Loucy (cell line): Measurements from ENCODE around the gene GPR137C.

Experiments used
- H2AFZ ChIP-seq: fragments of 200-600 bp; sonication (generic); 2 replicates; pipeline ENCODE4 v1.6.0; 2016; ENCODE audit warnings: antibody characterized with exemption, mild to moderate bottlenecking, low read length, moderate library complexity
- H3F3A ChIP-seq: fragments of 200-600 bp; 2 replicates; pipeline ENCODE4 v1.6.0; 2016; ENCODE audit warnings: antibody characterized with exemption, low read depth, mild to moderate bottlenecking
- H3K27me3 ChIP-seq: fragments of 200-600 bp; sonication (generic); 2 replicates; pipeline ENCODE4 v1.6.1; 2014; ENCODE audit warnings: low read length, mild to moderate bottlenecking; ENCODE audit not compliant: insufficient read depth, poor library complexity, severe bottlenecking
- H3K36me3 ChIP-seq: fragments of 200-600 bp; sonication (generic); 2 replicates; pipeline ENCODE4 v1.6.1; 2016; ENCODE audit warnings: low read length; ENCODE audit not compliant: insufficient read depth
- H3K4me1 ChIP-seq: fragments of 200-600 bp; sonication (generic); 2 replicates; pipeline ENCODE4 v1.5.1; 2014; ENCODE audit warnings: low read length, mild to moderate bottlenecking; ENCODE audit not compliant: insufficient read depth, poor library complexity, severe bottlenecking
- H3K4me2 ChIP-seq: fragments of 200-600 bp; sonication (generic); 2 replicates; pipeline ENCODE4 v1.6.0; 2014; ENCODE audit warnings: antibody characterized with exemption, low read length, low read depth, mild to moderate bottlenecking; ENCODE audit not compliant: poor library complexity, severe bottlenecking
- H3K4me3 ChIP-seq: fragments of 200-600 bp; sonication (generic); 2 replicates; pipeline ENCODE4 v1.5.1; 2014; ENCODE audit warnings: low read length, mild to moderate bottlenecking, mixed read lengths; ENCODE audit not compliant: poor library complexity, severe bottlenecking
- H3K79me2 ChIP-seq: fragments of 200-600 bp; sonication (generic); 2 replicates; pipeline ENCODE4 v1.6.1; 2014; ENCODE audit warnings: low read length; ENCODE audit not compliant: insufficient read depth
- H3K9ac ChIP-seq: fragments of 200-600 bp; sonication (generic); 2 replicates; pipeline ENCODE4 v1.6.0; 2014; ENCODE audit warnings: mild to moderate bottlenecking, low read depth, low read length, moderate library complexity; ENCODE audit not compliant: poor library complexity, severe bottlenecking
- H3K9me2 ChIP-seq: fragments of 200-600 bp; sonication (generic); replicated peaks from 2 replicates; pipeline ENCODE4 v1.6.1; 2016; ENCODE audit warnings: low read depth, low read length, mixed read lengths
- H3K9me3 ChIP-seq: fragments of 200-600 bp; sonication (generic); 2 replicates; pipeline ENCODE4 v1.6.1; 2014; ENCODE audit warnings: mild to moderate bottlenecking, antibody characterized with exemption, low read length, low read depth; ENCODE audit not compliant: insufficient read depth
- H4K20me1 ChIP-seq: fragments of 200-600 bp; sonication (generic); 2 replicates; pipeline ENCODE4 v1.6.0; 2014; ENCODE audit warnings: antibody characterized with exemption, low read length, mild to moderate bottlenecking; ENCODE audit not compliant: insufficient read depth, poor library complexity, severe bottlenecking
- EZH2phosphoT487 ChIP-seq: fragments of 200-600 bp; IDR thresholded peaks from 2 replicates; pipeline ENCODE4 v1.6.1; 2018; ENCODE audit warnings: antibody characterized with exemption, mild to moderate bottlenecking, moderate library complexity, borderline replicate concordance
- TF ChIP-seq, protein P1 (sequence below): fragments of 200-600 bp; sonication (generic); conservative IDR thresholded peaks from 2 replicates; pipeline ENCODE4 v1.5.1; 2014; ENCODE audit warnings: mild to moderate bottlenecking, antibody characterized with exemption, low read length

Gene GPR137C, protein sequence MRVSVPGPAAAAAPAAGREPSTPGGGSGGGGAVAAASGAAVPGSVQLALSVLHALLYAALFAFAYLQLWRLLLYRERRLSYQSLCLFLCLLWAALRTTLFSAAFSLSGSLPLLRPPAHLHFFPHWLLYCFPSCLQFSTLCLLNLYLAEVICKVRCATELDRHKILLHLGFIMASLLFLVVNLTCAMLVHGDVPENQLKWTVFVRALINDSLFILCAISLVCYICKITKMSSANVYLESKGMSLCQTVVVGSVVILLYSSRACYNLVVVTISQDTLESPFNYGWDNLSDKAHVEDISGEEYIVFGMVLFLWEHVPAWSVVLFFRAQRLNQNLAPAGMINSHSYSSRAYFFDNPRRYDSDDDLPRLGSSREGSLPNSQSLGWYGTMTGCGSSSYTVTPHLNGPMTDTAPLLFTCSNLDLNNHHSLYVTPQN

GRCh38 chr14:52552063-52552988 is at the start of gene GPR137C, which contains the start of gene TXNDC16:
Gene GPR137C (plus strand): TSS chr14:52552836. CDS start chr14:52553148, 312 bp downstream.
Gene TXNDC16 (minus strand): TSS chr14:52552505. CDS start chr14:52543557, 8,948 bp downstream.
- no peaks in the 10 kb centered on the region for H3K9me3 ChIP-seq
- H3K4me1 ChIP-seq = peaks cover 60% of the 10 kb centered on the region
- no peaks in the 10 kb centered on the region for H3K36me3 ChIP-seq
- peaks cover 3% of the 10 kb centered on the region for H4K20me1 ChIP-seq
- no peaks in the 10 kb centered on the region for H3F3A ChIP-seq
- H3K4me2 ChIP-seq = peak within 1 kb of the TSS; percentile 98
- no peaks in the 10 kb centered on the region for H3K27me3 ChIP-seq
- H3K9me2 ChIP-seq = no peaks in the 10 kb centered on the region
- peak within 1 kb of the TSS; percentile 94 for H2AFZ ChIP-seq
- peak within 1 kb of the TSS; percentile 86 for H3K9ac ChIP-seq
- TF ChIP-seq EZH2phosphoT487 = no peak
- TF ChIP-seq, protein P1, sequence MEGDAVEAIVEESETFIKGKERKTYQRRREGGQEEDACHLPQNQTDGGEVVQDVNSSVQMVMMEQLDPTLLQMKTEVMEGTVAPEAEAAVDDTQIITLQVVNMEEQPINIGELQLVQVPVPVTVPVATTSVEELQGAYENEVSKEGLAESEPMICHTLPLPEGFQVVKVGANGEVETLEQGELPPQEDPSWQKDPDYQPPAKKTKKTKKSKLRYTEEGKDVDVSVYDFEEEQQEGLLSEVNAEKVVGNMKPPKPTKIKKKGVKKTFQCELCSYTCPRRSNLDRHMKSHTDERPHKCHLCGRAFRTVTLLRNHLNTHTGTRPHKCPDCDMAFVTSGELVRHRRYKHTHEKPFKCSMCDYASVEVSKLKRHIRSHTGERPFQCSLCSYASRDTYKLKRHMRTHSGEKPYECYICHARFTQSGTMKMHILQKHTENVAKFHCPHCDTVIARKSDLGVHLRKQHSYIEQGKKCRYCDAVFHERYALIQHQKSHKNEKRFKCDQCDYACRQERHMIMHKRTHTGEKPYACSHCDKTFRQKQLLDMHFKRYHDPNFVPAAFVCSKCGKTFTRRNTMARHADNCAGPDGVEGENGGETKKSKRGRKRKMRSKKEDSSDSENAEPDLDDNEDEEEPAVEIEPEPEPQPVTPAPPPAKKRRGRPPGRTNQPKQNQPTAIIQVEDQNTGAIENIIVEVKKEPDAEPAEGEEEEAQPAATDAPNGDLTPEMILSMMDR = no peak
- peak within 1 kb of the TSS; percentile 95 for H3K4me3 ChIP-seq
- H3K79me2 ChIP-seq = peaks cover 52% of the 10 kb centered on the region

DNA sequence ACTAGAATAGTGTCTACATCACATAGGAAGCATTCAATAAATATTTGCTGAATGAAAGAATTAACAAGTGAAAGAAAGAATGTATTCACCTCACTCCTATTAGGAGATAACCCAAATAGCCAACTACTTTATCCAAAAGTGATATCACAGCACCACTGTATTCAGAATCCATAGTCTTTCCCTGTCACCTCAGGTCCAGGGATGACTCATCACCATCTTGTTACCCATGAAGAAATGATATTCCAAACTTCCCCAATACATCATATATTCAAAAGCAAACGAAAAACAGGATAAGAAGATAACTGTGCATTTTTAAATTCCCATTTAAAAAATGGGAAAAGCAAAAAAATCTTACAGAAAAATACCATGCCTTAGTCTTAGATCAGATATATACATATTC is 39.4 kb upstream of the GPR137C start:
- H3K9me3 ChIP-seq = no peaks in the 10 kb centered on the region
- H3K36me3 ChIP-seq = 0 out of 2 replicates have a peak, but pooled peaks cover 14% of the 10 kb centered on the region
- no peak overlapping the region for H3K9ac ChIP-seq
- H3K9me2 ChIP-seq = no peaks in the 10 kb centered on the region
- no peak overlapping the region for H3K4me2 ChIP-seq
- H4K20me1 ChIP-seq = no peaks in the 10 kb centered on the region
- H3K79me2 ChIP-seq = no peaks in the 10 kb centered on the region
- no peak overlapping the region for H2AFZ ChIP-seq
- H3F3A ChIP-seq = peaks cover 2% of the 10 kb centered on the region; the same call in 1 of the 2 replicates
- TF ChIP-seq EZH2phosphoT487 = no peak
- TF ChIP-seq, protein P1 = no peak
- peaks cover 12% of the 10 kb centered on the region for H3K4me1 ChIP-seq
- no peak overlapping the region for H3K4me3 ChIP-seq
- H3K27me3 ChIP-seq = no peaks in the 10 kb centered on the region

DNA sequence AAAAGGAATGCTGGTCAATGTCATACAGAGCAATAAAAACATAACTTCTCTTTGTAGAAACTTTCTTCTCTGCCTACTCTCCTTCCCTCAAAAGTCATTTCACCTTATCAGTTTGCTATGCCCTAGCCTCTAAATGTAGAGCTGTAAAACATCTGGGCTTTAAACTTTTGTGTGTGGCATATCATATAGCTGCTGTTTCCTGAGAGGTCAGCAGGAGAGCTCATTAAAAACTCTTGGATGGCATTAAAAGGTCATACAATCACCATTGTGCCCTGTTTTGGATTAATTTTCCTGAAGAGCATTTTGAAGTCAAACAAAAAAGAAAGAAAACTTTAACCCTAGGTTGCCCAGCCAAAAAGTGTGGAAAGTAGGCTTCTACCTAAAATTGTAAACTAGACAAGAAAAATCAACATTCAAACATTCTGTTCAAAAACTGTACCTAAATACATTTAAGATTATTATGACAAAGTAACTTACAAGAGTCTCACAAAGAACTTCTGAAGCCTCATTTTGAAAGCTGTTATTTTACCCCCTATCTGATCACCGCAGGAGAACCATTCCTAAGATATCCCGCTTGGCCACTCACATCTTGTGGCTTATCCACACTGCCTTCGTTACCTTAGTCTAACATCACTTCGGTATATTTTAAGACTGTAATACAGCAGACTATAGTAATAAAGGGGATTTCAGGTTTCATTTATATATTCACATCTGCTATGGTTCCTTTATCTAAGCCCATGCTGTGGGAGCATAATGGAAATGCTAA is 38.4 kb upstream of the GPR137C start:
- no peaks in the 10 kb centered on the region for H3K27me3 ChIP-seq
- H3K9me2 ChIP-seq = no peaks in the 10 kb centered on the region
- peak overlapping the region; percentile 12 for H3K4me2 ChIP-seq
- no peaks in the 10 kb centered on the region for H4K20me1 ChIP-seq
- no peaks in the 10 kb centered on the region for H3K9me3 ChIP-seq
- TF ChIP-seq, protein P1 = no peak
- no peak for TF ChIP-seq EZH2phosphoT487
- no peak overlapping the region for H3K9ac ChIP-seq
- no peak overlapping the region for H2AFZ ChIP-seq
- no peaks in the 10 kb centered on the region for H3K79me2 ChIP-seq
- no peak overlapping the region for H3K4me3 ChIP-seq
- peaks cover 2% of the 10 kb centered on the region; the same call in 1 of the 2 replicates for H3F3A ChIP-seq
- H3K36me3 ChIP-seq = 0 out of 2 replicates have a peak, but pooled peaks cover 14% of the 10 kb centered on the region
- H3K4me1 ChIP-seq = peaks cover 12% of the 10 kb centered on the region
